ENCODE measurements around the gene USP51.

GRCh38 chrX:55524487-55524886 lies 34.8 kb upstream of the USP51 start:
- TF ChIP-seq EZH2 (IDR thresholded peaks at IDR 0.05; ENCODE audit: borderline replicate concordance, insufficient read depth, low read depth, low read length, poor library complexity, severe bottlenecking) (no peak), CTCF (IDR thresholded peaks at IDR 0.05) (no peak)

Measured in B cell (primary cell).